ENCODE results near the gene KRCC1. TPM values are rescaled to one million over a fixed set of nuclear protein-coding genes. Genes with fewer than 3 reads are reported as not detected.
A peak's percentile ranks its signal among the peaks of the same experiment; 100 is the strongest.

Gene KRCC1
- total and polyA plus RNA-seq, 2 experiments from 2014 or later = 10.3 to 12.5 TPM

- TF ChIP-seq, protein P1, sequence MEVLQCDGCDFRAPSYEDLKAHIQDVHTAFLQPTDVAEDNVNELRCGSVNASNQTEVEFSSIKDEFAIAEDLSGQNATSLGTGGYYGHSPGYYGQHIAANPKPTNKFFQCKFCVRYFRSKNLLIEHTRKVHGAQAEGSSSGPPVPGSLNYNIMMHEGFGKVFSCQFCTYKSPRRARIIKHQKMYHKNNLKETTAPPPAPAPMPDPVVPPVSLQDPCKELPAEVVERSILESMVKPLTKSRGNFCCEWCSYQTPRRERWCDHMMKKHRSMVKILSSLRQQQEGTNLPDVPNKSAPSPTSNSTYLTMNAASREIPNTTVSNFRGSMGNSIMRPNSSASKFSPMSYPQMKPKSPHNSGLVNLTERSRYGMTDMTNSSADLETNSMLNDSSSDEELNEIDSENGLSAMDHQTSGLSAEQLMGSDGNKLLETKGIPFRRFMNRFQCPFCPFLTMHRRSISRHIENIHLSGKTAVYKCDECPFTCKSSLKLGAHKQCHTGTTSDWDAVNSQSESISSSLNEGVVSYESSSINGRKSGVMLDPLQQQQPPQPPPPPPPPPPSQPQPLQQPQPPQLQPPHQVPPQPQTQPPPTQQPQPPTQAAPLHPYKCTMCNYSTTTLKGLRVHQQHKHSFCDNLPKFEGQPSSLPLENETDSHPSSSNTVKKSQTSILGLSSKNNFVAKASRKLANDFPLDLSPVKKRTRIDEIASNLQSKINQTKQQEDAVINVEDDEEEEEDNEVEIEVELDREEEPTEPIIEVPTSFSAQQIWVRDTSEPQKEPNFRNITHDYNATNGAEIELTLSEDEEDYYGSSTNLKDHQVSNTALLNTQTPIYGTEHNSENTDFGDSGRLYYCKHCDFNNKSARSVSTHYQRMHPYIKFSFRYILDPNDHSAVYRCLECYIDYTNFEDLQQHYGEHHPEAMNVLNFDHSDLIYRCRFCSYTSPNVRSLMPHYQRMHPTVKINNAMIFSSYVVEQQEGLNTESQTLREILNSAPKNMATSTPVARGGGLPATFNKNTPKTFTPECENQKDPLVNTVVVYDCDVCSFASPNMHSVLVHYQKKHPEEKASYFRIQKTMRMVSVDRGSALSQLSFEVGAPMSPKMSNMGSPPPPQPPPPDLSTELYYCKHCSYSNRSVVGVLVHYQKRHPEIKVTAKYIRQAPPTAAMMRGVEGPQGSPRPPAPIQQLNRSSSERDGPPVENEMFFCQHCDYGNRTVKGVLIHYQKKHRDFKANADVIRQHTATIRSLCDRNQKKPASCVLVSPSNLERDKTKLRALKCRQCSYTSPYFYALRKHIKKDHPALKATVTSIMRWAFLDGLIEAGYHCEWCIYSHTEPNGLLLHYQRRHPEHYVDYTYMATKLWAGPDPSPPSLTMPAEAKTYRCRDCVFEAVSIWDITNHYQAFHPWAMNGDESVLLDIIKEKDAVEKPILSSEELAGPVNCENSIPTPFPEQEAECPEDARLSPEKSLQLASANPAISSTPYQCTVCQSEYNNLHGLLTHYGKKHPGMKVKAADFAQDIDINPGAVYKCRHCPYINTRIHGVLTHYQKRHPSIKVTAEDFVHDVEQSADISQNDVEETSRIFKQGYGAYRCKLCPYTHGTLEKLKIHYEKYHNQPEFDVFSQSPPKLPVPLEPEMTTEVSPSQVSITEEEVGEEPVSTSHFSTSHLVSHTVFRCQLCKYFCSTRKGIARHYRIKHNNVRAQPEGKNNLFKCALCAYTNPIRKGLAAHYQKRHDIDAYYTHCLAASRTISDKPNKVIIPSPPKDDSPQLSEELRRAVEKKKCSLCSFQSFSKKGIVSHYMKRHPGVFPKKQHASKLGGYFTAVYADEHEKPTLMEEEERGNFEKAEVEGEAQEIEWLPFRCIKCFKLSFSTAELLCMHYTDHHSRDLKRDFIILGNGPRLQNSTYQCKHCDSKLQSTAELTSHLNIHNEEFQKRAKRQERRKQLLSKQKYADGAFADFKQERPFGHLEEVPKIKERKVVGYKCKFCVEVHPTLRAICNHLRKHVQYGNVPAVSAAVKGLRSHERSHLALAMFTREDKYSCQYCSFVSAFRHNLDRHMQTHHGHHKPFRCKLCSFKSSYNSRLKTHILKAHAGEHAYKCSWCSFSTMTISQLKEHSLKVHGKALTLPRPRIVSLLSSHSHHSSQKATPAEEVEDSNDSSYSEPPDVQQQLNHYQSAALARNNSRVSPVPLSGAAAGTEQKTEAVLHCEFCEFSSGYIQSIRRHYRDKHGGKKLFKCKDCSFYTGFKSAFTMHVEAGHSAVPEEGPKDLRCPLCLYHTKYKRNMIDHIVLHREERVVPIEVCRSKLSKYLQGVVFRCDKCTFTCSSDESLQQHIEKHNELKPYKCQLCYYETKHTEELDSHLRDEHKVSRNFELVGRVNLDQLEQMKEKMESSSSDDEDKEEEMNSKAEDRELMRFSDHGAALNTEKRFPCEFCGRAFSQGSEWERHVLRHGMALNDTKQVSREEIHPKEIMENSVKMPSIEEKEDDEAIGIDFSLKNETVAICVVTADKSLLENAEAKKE (CRISPR knock-in tag; IDR thresholded peaks at IDR 0.05) = no peak
- TF ChIP-seq ZNF114 (CRISPR knock-in tag; IDR thresholded peaks at IDR 0.05) = no peak
- no peak for TF ChIP-seq STAT1 (IDR thresholded peaks at IDR 0.05; ENCODE audit: unreplicated experiment)
- no peak for TF ChIP-seq ZNF331 (CRISPR knock-in tag; IDR thresholded peaks at IDR 0.05; ENCODE audit: low read depth)
- no peak for TF ChIP-seq EZH2phosphoT487 (IDR thresholded peaks at IDR 0.05; ENCODE audit: unreplicated experiment)
- no peak for TF ChIP-seq JUNB (IDR thresholded peaks at IDR 0.05; ENCODE audit: unreplicated experiment)
Observed at GRCh38 chr2:88053934-88054781, 1.4 kb downstream of the KRCC1 start (continued).

DNA sequence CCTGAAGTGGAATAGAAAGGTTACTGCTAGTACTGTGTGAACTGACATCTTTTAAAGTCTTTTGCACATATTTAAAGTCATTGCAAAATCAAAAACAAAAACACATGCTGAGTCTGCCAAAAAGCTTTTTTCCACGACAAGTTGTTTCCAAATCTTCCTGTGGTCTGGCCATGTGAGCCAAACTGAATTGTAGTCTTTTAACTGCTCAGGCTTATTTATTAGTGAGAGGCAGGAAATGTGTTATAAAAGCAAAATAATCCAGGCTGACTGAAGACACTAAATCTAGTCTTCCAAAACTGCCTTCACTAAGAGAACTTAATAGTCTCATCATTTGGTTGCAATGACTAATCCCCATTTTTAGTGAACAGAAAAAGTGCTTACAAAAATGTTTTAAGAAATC, 2.3 kb downstream of the KRCC1 start:
- H3K27me3 Mint-ChIP-seq (ENCODE audit: insufficient read depth, low read depth, poor library complexity) = peaks cover 7% of the 10 kb centered on the region
- peaks cover 5% of the 10 kb centered on the region; the same call in 1 of the 2 replicates for H4K20me1 ChIP-seq (replicated peaks; ENCODE audit: insufficient read depth)
- H3K4me2 ChIP-seq = no peak overlapping the region
- H3K9me2 ChIP-seq (ENCODE audit: insufficient read depth) = no peaks in the 10 kb centered on the region
- H3K27me3 ChIP-seq (ENCODE audit: insufficient read depth) = no peaks in the 10 kb centered on the region
- H3K36me3 Mint-ChIP-seq (ENCODE audit: low read depth) = peaks cover 3% of the 10 kb centered on the region; the same call in 1 of the 3 replicates
- H3K9me3 Mint-ChIP-seq = peaks cover 2% of the 10 kb centered on the region; the same call in 1 of the 3 replicates
- H3K27ac ChIP-seq (ENCODE audit: low read depth) = peak overlapping the region; percentile 23; the same call in 1 of the 2 replicates
- no peak overlapping the region for H2AFZ ChIP-seq
- H3K4me1 ChIP-seq (ENCODE audit: insufficient read depth) = peaks cover 11% of the 10 kb centered on the region
- H3K27ac Mint-ChIP-seq = no peak overlapping the region
- H3K79me2 ChIP-seq (replicated peaks; ENCODE audit: insufficient read depth) = peaks cover 29% of the 10 kb centered on the region
- H3K4me1 Mint-ChIP-seq = peaks cover 20% of the 10 kb centered on the region
- H3K4me3 ChIP-seq = no peak overlapping the region
- ATAC-seq = no peak
- DNase-seq (ENCODE audit: low spot score) = no peak
- no peaks in the 10 kb centered on the region for H3F3A ChIP-seq (replicated peaks; ENCODE audit: low read depth)
- H3K4me3 Mint-ChIP-seq = peak overlapping the region; percentile 97; the same call in 1 of the 3 replicates
- H3K36me3 ChIP-seq (ENCODE audit: insufficient read depth) = no peaks in the 10 kb centered on the region
- TF ChIP-seq ZNF331 (CRISPR knock-in tag; IDR thresholded peaks at IDR 0.05; ENCODE audit: low read depth) (no peak), CREB1 (CRISPR knock-in tag; IDR thresholded peaks at IDR 0.05; ENCODE audit: low read depth) (no peak), JUNB (IDR thresholded peaks at IDR 0.05; ENCODE audit: unreplicated experiment) (no peak), EZH2 (IDR thresholded peaks at IDR 0.05; ENCODE audit: low read depth, unreplicated experiment) (no peak), EZH2phosphoT487 (IDR thresholded peaks at IDR 0.05; ENCODE audit: unreplicated experiment) (no peak)
- TF ChIP-seq, protein P2, sequence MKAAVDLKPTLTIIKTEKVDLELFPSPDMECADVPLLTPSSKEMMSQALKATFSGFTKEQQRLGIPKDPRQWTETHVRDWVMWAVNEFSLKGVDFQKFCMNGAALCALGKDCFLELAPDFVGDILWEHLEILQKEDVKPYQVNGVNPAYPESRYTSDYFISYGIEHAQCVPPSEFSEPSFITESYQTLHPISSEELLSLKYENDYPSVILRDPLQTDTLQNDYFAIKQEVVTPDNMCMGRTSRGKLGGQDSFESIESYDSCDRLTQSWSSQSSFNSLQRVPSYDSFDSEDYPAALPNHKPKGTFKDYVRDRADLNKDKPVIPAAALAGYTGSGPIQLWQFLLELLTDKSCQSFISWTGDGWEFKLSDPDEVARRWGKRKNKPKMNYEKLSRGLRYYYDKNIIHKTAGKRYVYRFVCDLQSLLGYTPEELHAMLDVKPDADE (IDR thresholded peaks at IDR 0.05) = no peak

All from GM23338 (cell line).